ENCODE data around the gene SEPTIN12.

GRCh38 chr16:4736546-4736945, 51.6 kb downstream of the SEPTIN12 start:
- no peak for TF ChIP-seq CTCF (IDR thresholded peaks at IDR 0.05)
- TF ChIP-seq POLR2A (IDR thresholded peaks at IDR 0.05) = no peak

Measured in thyroid gland (tissue), 4 donors.